Caco-2 (cell line): Measurements from ENCODE around the gene BTF3L4. TPM values are rescaled to one million over a fixed set of nuclear protein-coding genes. Genes with fewer than 3 reads are reported as not detected.

ENCODE experiments used
- BruUV-seq: library from RNA; stranded (reverse); fragments of 400-500 nt; replicated peaks from 2 replicates; lab custom pipeline; 2021; lab: Mats Ljungman, UMichigan
- CTCF ChIA-PET: fragments of 300-600 bp; sonication (Branson Sonifier 250); formaldehyde crosslinking; loops from one replicate; lab custom pipeline; 2022; ENCODE audit warnings: antibody characterized with exemption; lab: Charles Lee
- POLR2A ChIA-PET: fragments of 300-600 bp; sonication (Branson Sonifier 250); formaldehyde crosslinking; loops from one replicate; lab custom pipeline; 2022; ENCODE audit warnings: antibody characterized with exemption; lab: Charles Lee
- DNase-seq, 2 experiments: peaks; one replicate each; pipeline versions ENCODE4 v3.0.0 to v3.0.0-alpha.2; 2020 to 2022
- H3K27me3 ChIP-seq: replicated peaks from 2 replicates; pipeline ENCODE4 v1.6.0; 2011; ENCODE audit warnings: low read length; ENCODE audit not compliant: control insufficient read depth, insufficient read depth
- H3K36me3 ChIP-seq: 2 replicates; pipeline ENCODE4 v1.5.1; 2011; ENCODE audit warnings: low read length; ENCODE audit not compliant: control insufficient read depth, insufficient read depth
- H3K4me1 ChIP-seq: fragments of 250-450 bp; sonication (Bioruptor Pico); 2 replicates; pipeline ENCODE4 v1.5.1; 2020; ENCODE audit warnings: mild to moderate bottlenecking
- H3K4me3 ChIP-seq: 2 replicates; pipeline ENCODE4 v1.5.1; 2011; ENCODE audit warnings: low read depth, mild to moderate bottlenecking, control low read depth, low read length
- H3K9me3 ChIP-seq: fragments of 250-450 bp; sonication (Bioruptor Pico); 2 replicates; pipeline ENCODE4 v1.5.1; 2020; ENCODE audit warnings: mild to moderate bottlenecking, moderate library complexity
- H3K27ac Mint-ChIP-seq: one replicate; pipeline ENCODE4 v1.8.0; 2022; ENCODE audit warnings: mixed read lengths; ENCODE audit not compliant: unreplicated experiment
- H3K27me3 Mint-ChIP-seq: one replicate; pipeline ENCODE4 v1.8.0; 2022; ENCODE audit warnings: mixed read lengths; ENCODE audit not compliant: insufficient read depth, unreplicated experiment
- H3K36me3 Mint-ChIP-seq: one replicate; pipeline ENCODE4 v1.8.0; 2022; ENCODE audit warnings: mild to moderate bottlenecking, mixed read lengths; ENCODE audit not compliant: insufficient read depth, unreplicated experiment
- H3K4me1 Mint-ChIP-seq: one replicate; pipeline ENCODE4 v1.8.0; 2022; ENCODE audit warnings: low read depth, mixed read lengths; ENCODE audit not compliant: unreplicated experiment
- H3K4me3 Mint-ChIP-seq: one replicate; pipeline ENCODE4 v1.8.0; 2022; ENCODE audit warnings: mild to moderate bottlenecking, moderate library complexity, mixed read lengths; ENCODE audit not compliant: unreplicated experiment
- H3K9me3 Mint-ChIP-seq: one replicate; pipeline ENCODE4 v1.8.0; 2022; ENCODE audit warnings: mixed read lengths; ENCODE audit not compliant: unreplicated experiment
- CTCF ChIP-seq, 2 experiments: fragments of 200-600 bp in 1 of 2; IDR thresholded peaks; 1 replicate in 1 of 2; 2 replicates in 1 of 2; pipeline versions ENCODE4 v1.5.1 to v1.8.0; 2011 to 2022; ENCODE audit warnings: antibody characterized with exemption in 1 of 2, control low read depth in 1 of 2, inconsistent platforms in 1 of 2, low read depth in 1 of 2, low read length in 1 of 2, mild to moderate bottlenecking in 1 of 2, moderate library complexity in 1 of 2; ENCODE audit not compliant: insufficient read depth in 1 of 2, severe bottlenecking in 1 of 2, unreplicated experiment in 1 of 2
- intact Hi-C: fragments of 100-400 bp; cut with micrococcal nuclease; formaldehyde crosslinking; loops from one replicate; pipeline ENCODE4 v1.10.0; 2022; ENCODE audit not compliant: unreplicated experiment
- total RNA-seq: library from RNA; stranded (reverse); gene quantifications from 2 replicates; pipeline ENCODE4 v1.2.3, GENCODE V29; 2022

Gene BTF3L4
- total RNA-seq, 1 experiment from 2014 or later, result 73.7 TPM

- Mint-ChIP-seq H3K27me3 (no peaks in the 10 kb centered on the region), H3K4me3 (no peak overlapping the region), H3K36me3 (peaks cover 7% of the 10 kb centered on the region), H3K4me1 (peaks cover 14% of the 10 kb centered on the region), H3K9me3 (no peaks in the 10 kb centered on the region), H3K27ac (no peak overlapping the region)
- CTCF ChIA-PET, result no interaction called here
- no peak for DNase-seq
- TF ChIP-seq CTCF (IDR thresholded peaks at IDR 0.05; ENCODE audit: insufficient read depth in 1 of 2, low read depth in 1 of 2, low read length in 1 of 2, severe bottlenecking in 1 of 2, unreplicated experiment in 1 of 2), result no peak
- intact Hi-C loops, result loop anchor here (5.0 kb wide), 1 partner anchor 142 kb away; no protein-coding TSS in a partner anchor
- H3K4me3 ChIP-seq, result no peak overlapping the region
- no peaks in the 10 kb centered on the region for H3K9me3 ChIP-seq
- H3K27me3 ChIP-seq, result no peaks in the 10 kb centered on the region
- BruUV-seq, result no TSS peak
- POLR2A ChIA-PET, result no interaction called here
- H3K36me3 ChIP-seq, result no peaks in the 10 kb centered on the region
- H3K4me1 ChIP-seq, result peaks cover 9% of the 10 kb centered on the region
These were observed 83.9 kb downstream of the BTF3L4 start for GRCh38 chr1:52139817-52140540.

Other genes starting within 250 kb of the BTF3L4 start
- gene NRDC, start 177.6 kb upstream of the BTF3L4 start, total RNA-seq, result 109 and 111 TPM in 2 replicates
- gene RAB3B, start 65.6 kb upstream of the BTF3L4 start, total RNA-seq, result 11.6 and 13.6 TPM in 2 replicates
- gene KTI12, start 22.5 kb upstream of the BTF3L4 start, total RNA-seq, result 10.1 and 11.8 TPM in 2 replicates
- 54.3 and 61.1 TPM in 2 replicates for gene TXNDC12, start 1.1 kb upstream of the BTF3L4 start, total RNA-seq
- 18.0 and 18.4 TPM in 2 replicates for gene ZFYVE9, start 85.8 kb downstream of the BTF3L4 start, total RNA-seq